Thymus (tissue), 11 donors: ENCODE measurements around the gene SECTM1. TPM values are rescaled to one million over a fixed set of nuclear protein-coding genes. Genes with fewer than 3 reads are reported as not detected.

Source experiments
- DNase-seq, 9 donors: peaks; one replicate each; pipeline ENCODE4 v3.0.0-alpha.2; 2013; ENCODE audit warnings: low spot score in 9 of 9, low read depth in 6 of 9, missing footprints in 1 of 9
- H3K27ac ChIP-seq, 2 donors: one replicate each; pipeline ENCODE4 v1.5.1; 2013; ENCODE audit warnings: control low read depth in 1 of 2, low read depth in 1 of 2, low read length in 1 of 2, mild to moderate bottlenecking in 1 of 2, moderate library complexity in 1 of 2
- H3K27me3 ChIP-seq, 2 donors: one replicate each; pipeline ENCODE4 v1.5.1; 2013; ENCODE audit warnings: low read length in 1 of 2; ENCODE audit not compliant: control insufficient read depth in 2 of 2, insufficient read depth in 1 of 2
- H3K36me3 ChIP-seq, 2 donors: one replicate each; pipeline ENCODE4 v1.5.1; 2013; ENCODE audit warnings: low read length in 1 of 2, mild to moderate bottlenecking in 1 of 2, moderate library complexity in 1 of 2; ENCODE audit not compliant: control insufficient read depth in 2 of 2, insufficient read depth in 2 of 2
- H3K4me1 ChIP-seq, 2 donors: one replicate each; pipeline ENCODE4 v1.5.1; 2013; ENCODE audit warnings: low read length in 2 of 2; ENCODE audit not compliant: control insufficient read depth in 2 of 2, insufficient read depth in 2 of 2
- H3K4me3 ChIP-seq, 2 donors: one replicate each; pipeline ENCODE4 v1.5.1; 2013; ENCODE audit warnings: low read length in 2 of 2, control low read depth in 1 of 2, mild to moderate bottlenecking in 1 of 2
- H3K9me3 ChIP-seq, 2 donors: one replicate each; pipeline ENCODE4 v1.5.1; 2013; ENCODE audit warnings: low read length in 1 of 2, mild to moderate bottlenecking in 1 of 2; ENCODE audit not compliant: control insufficient read depth in 2 of 2, insufficient read depth in 1 of 2
- WGBS: extraction: QIAGEN DNeasy Blood & Tissue Kit; methylation state at CpG from one replicate; pipeline ENCODE4 v1.1.7; 2013; 5-methylcytosine and 5-hydroxymethylcytosine counted together
- polyA plus RNA-seq: library from polyadenylated mRNA; stranded (reverse); fragments of 200-250 nt; gene quantifications from one replicate; pipeline ENCODE4 v1.2.3, GENCODE V29; 2013
- total RNA-seq: library from RNA; stranded (reverse); fragments of 120-200 nt; gene quantifications from one replicate; pipeline ENCODE4 v1.2.4, GENCODE V29; 2013
- donor health status: healthy.

The SECTM1 gene
- total and polyA plus RNA-seq, 2 donors: 7.5 to 11.7 TPM

DNA sequence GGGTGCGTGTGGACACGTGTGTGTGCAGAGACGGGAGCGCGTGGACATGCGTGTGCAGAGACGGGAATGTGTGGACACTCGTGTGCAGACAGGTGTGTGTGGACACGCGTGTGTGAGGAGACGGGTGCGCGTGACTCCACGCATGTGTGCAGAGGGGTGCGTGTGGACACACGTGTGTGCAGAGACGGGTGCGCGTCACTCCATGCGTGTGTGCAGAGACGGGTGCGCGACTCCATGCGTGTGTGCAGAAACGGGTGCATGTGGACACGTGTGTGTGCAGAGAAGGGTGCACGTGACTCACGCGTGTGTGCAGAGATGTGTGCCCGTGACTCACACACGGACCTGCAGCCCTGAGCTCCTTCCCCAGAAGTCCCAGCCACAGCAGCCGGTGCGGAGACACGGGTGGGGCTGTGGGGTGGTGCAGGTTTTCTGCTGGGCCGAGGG lies 13.9 kb downstream of the SECTM1 start:
- DNase-seq: no peak
- peaks cover 5 to 6% of the 10 kb centered on the region in 2 donors for H3K36me3 ChIP-seq
- 97% methylated on average over 35 of the region's 35 CpGs for WGBS
- H3K27ac ChIP-seq: no peak overlapping the region
- H3K4me1 ChIP-seq: peaks cover 18 to 49% of the 10 kb centered on the region in 2 donors
- peaks cover 0 to 29% of the 10 kb centered on the region in 2 donors for H3K27me3 ChIP-seq
- peaks cover 0 to 16% of the 10 kb centered on the region in 2 donors for H3K9me3 ChIP-seq
- no peak overlapping the region for H3K4me3 ChIP-seq

DNA sequence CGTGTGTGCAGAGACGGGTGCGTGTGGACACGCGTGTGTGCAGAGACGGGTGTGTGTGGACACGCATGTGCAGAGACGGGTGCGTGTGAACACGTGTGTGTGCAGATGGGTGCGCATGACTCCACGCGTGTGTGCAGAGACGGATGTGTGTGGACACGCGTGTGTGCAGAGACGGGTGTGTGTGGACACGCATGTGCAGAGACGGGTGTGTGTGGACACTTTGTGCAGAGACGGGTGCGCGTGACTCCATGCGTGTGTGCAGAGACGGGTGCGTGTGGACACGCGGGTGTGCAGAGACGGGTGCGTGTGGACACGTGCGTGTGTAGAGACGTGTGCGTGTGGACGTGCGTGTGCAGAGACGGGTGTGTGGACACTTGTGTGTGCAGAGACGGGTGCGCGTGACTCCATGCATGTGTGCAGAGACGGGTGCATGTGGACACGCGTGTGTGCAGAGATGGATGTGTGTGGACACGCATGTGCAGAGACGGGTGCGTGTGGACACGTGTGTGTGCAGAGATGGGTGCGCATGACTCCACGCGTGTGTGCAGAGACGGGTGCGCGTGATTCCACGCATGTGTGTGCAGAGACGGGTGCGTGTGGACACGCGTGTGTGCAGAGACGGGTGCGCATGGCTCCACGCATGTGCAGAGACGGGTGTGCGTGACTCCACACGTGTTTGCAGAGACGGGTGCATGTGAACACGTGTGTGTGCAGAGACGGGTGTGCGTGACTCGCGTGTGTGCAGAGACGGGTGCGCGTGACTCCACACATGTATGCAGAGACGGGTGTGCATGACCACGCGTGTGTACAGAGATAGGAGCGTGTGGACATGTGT lies 14.6 kb downstream of the SECTM1 start:
- no peak for DNase-seq
- H3K9me3 ChIP-seq: peaks cover 0 to 16% of the 10 kb centered on the region in 2 donors
- no peak overlapping the region for H3K4me3 ChIP-seq
- H3K27ac ChIP-seq: no peak overlapping the region
- peaks cover 0 to 29% of the 10 kb centered on the region in 2 donors for H3K27me3 ChIP-seq
- H3K4me1 ChIP-seq: peaks cover 18 to 52% of the 10 kb centered on the region in 2 donors
- H3K36me3 ChIP-seq: peaks cover 12% of the 10 kb centered on the region in 2 donors
- WGBS: 97% methylated on average over 76 of the region's 76 CpGs

GRCh38 chr17:82318169-82318498 lies 15.4 kb downstream of the SECTM1 start:
- Histone ChIP-seq H3K4me3 (no peak overlapping the region), H3K27ac (no peak overlapping the region), H3K27me3 (peaks cover 0 to 29% of the 10 kb centered on the region in 2 donors), H3K9me3 (peaks cover 0 to 16% of the 10 kb centered on the region in 2 donors), H3K36me3 (peaks cover 14 to 15% of the 10 kb centered on the region in 2 donors), H3K4me1 (peaks cover 18 to 54% of the 10 kb centered on the region in 2 donors)
- WGBS: 97% methylated on average over 20 of the region's 20 CpGs
- DNase-seq: no peak

GRCh38 chr17:82317394-82318168 lies 16.0 kb downstream of the SECTM1 start, which contains the start of gene CD7:
CD7 (minus strand) TSS chr17:82317608; CDS start chr17:82317495, 113 bp downstream.
- peaks cover 18 to 54% of the 10 kb centered on the region in 2 donors for H3K4me1 ChIP-seq
- H3K27ac ChIP-seq: peak within 1 kb of the TSS; percentile 86 to 93
- H3K27me3 ChIP-seq: peaks cover 0 to 29% of the 10 kb centered on the region in 2 donors
- peak in 4 of 9 donors; percentile 81 to 93 (median 84) for DNase-seq
- 49% methylated on average over 26 of the region's 26 CpGs for WGBS
- peaks cover 0 to 16% of the 10 kb centered on the region in 2 donors for H3K9me3 ChIP-seq
- H3K36me3 ChIP-seq: peaks cover 14 to 15% of the 10 kb centered on the region in 2 donors
- peak within 1 kb of the TSS; percentile 65 to 83 for H3K4me3 ChIP-seq

DNA sequence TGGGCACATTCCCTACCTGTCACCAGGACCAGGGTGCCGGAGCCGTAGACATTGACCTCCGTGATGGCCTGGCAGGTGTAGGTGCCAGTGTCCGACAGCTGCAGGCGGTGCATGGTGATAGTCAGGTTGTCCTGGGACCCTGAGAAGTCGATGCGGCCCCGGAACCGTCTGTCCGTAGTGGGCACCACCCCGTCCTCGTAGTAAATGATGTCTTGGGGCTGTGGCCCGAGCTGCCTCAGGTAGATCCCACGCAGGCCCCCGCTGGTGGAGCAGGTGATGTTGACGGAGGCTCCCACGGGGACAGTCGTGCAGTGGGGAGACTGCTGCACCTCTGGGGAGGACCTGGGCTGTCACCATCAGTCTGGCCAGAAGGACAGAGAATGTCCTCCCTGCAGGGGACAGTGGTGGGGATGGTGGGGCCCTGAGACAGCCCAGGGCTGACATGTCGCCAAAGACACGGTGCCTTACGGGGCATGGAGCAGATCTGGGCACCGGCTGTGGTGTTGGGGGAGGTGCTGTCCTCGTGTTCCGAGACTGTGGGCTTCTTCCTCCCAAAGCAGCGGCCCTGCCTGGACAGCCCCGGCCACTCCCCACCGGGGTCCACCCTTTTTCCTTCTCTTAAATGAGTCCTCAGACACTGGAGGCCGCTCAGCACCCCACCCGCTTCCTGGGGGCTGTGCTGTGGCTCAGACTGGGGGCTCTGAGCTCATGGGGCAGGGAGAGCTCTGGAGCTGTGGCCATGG lies 16.7 kb downstream of the SECTM1 start:
- peaks cover 0 to 24% of the 10 kb centered on the region in 2 donors for H3K27me3 ChIP-seq
- peak overlapping the region; percentile 65 to 83 for H3K4me3 ChIP-seq
- peak overlapping the region; percentile 86 to 93 for H3K27ac ChIP-seq
- H3K4me1 ChIP-seq: peaks cover 18 to 50% of the 10 kb centered on the region in 2 donors
- DNase-seq: no peak
- H3K9me3 ChIP-seq: peaks cover 0 to 16% of the 10 kb centered on the region in 2 donors
- peaks cover 14 to 15% of the 10 kb centered on the region in 2 donors for H3K36me3 ChIP-seq
- 38% methylated on average over 29 of the region's 29 CpGs for WGBS

GRCh38 chr17:82315703-82316358 lies 17.7 kb downstream of the SECTM1 start:
- WGBS: 3% methylated on average over 36 of the region's 36 CpGs
- peaks cover 0 to 16% of the 10 kb centered on the region in 2 donors for H3K9me3 ChIP-seq
- peaks cover 0 to 20% of the 10 kb centered on the region in 2 donors for H3K27me3 ChIP-seq
- peaks cover 14 to 15% of the 10 kb centered on the region in 2 donors for H3K36me3 ChIP-seq
- H3K27ac ChIP-seq: peak overlapping the region; percentile 30 to 71
- peaks cover 18 to 46% of the 10 kb centered on the region in 2 donors for H3K4me1 ChIP-seq
- peak overlapping the region; percentile 65 to 83 for H3K4me3 ChIP-seq
- peak in 4 of 9 donors; percentile 72 to 88 (median 75) for DNase-seq

DNA sequence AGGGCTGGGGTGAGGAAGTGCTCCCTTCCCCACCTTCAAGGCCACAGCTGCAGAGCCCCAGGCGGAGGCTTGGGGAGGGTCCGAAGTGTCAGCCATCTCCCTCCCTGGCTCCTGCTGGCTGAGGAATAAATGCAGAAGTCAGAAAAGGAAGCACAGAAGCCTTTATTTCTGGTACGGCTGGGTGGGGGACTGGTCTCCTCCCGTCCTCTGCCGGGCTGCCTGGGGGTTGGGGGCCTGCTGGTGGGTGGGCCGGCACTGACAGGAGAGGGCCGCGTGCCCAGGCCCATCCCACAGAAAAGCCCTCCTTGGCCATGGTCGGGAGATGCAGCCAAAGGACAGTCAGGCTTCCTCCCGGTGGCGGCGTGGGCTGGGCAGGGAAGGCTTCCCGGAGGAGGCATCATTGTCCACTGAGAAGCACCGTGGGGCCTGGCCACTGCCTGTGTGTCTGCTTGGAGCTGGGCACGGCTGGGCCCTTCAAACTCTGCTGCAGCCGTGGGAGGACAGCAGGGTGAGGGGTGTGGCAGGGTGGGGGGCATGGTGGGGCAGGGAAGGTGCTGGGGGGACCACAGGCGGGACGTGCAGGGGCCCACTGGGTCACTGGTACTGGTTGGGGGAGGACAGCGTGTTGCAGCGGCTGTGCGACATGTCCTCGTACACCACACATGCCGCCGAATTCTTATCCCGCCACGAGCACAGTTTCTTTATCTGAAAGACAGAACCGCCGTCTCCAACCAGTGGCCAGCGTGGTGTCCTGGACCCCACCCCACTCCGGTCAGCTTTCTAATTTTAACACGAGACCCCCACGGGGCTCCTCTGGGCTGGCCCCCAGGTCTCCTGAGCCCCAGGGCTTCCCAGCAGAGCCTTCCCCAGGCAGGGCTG lies 18.6 kb downstream of the SECTM1 start:
- 39% methylated on average over 32 of the region's 32 CpGs for WGBS
- Histone ChIP-seq H3K36me3 (peaks cover 14 to 15% of the 10 kb centered on the region in 2 donors), H3K4me1 (peaks cover 18 to 42% of the 10 kb centered on the region in 2 donors), H3K4me3 (peak overlapping the region; percentile 65 to 83), H3K27me3 (peaks cover 0 to 17% of the 10 kb centered on the region in 2 donors), H3K27ac (peak overlapping the region; percentile 30 to 71), H3K9me3 (peaks cover 0 to 16% of the 10 kb centered on the region in 2 donors)
- DNase-seq: no peak
